ENCODE data around the gene ELF2.
"Not testable (repeated sequence)": the region's sequence is repeated elsewhere in the genome, so short reads cannot be mapped to it uniquely, and the experiment has no call there.

ELF2 gene

GRCh38 chr4:139060591-139060990 is 116.4 kb downstream of the ELF2 start:
- no peak for DNase-seq

GRCh38 chr4:139059026-139059425 is 118.0 kb downstream of the ELF2 start:
- not testable (repeated sequence) for DNase-seq

DNA sequence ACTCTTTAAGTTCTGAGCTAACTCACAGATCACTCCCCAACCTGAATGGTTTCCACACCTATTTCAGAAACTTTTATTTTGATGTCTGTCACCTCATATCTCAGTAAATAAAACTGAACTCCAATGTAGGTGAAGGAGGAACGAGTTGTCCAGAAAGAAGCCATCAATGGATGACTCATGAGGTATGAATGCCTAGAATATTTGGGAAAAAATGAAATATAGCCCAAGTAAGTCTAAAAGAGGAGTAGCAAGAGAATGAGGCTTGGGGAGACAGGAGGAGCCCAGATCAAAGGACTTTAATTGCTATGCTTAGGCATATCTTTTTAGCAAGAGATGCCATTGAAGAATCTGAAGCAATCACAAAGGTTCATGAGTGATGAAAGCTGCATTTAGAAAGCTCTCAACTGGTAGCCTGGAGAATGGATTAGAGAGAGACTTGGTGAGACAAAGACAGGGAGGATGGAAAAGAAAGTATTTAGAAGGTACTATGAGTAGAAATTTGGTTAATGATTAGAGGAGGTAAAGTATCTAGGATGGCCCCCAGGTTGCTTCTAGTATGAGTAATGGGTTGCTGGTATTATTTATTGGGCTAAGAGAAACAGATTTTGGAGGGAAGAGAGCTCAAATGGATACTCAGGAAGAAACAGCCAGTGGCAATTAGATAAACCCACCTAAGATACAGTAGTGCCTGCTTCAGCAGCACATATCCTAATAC is 122.1 kb downstream of the ELF2 start:
- no peak for DNase-seq

GRCh38 chr4:139053909-139054308 is 123.1 kb downstream of the ELF2 start:
- no peak for DNase-seq

DNA sequence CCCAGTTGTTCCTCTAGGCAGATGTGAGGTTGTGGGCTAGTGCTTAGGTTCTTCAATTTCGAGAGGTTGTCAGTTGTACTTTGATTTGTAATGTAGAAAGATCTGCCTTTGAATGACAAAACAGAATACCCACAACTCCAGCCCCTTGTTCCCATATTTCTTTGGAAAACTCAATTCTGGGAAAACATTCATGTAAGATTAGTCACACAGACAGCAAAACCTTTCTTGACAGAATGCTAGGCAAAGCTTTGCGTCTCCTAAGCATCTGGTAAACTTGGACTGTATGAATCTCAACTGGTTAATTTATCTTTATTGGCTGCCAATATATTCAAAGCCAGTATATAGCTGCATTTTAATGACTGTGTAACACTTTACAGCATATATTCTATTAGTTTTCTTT is 126.6 kb downstream of the ELF2 start:
- DNase-seq, result no peak

- DNase-seq, result no peak
These were observed 129.0 kb downstream of the ELF2 start for GRCh38 chr4:139048026-139048425.

- DNase-seq, result no peak
These were observed 132.7 kb downstream of the ELF2 start for GRCh38 chr4:139044291-139044690.

- DNase-seq, result no peak
These were observed 134.0 kb downstream of the ELF2 start for GRCh38 chr4:139042981-139043460.

- no peak for DNase-seq
These were observed 138.1 kb downstream of the ELF2 start for GRCh38 chr4:139038874-139039443.

DNA sequence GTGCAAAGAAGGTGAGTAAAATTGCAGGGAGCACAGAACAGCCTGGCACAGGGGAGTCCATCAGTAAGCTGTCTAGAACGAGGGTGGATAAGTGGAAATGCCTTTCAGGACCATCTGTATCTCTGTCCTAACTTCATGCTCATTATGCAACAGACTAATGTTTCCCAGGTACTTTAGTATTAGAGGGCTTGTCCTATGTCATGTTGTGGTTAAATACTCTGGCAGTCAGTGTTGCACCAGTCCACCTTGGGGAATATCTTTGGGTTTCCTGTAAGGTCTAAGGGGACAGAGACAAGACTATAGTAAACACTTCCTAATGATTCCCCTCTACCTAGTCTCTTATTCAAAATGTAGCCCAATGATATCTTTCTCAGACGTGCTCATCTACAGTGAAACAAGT is 140.1 kb downstream of the ELF2 start:
- no peak for DNase-seq

GRCh38 chr4:139035650-139036049 is 141.4 kb downstream of the ELF2 start:
- no peak for DNase-seq

GRCh38 chr4:139030614-139031235 is 146.3 kb downstream of the ELF2 start:
- peak; percentile 61 for DNase-seq

- DNase-seq, result not testable (repeated sequence)
These were observed 147.1 kb downstream of the ELF2 start for GRCh38 chr4:139029866-139030363.

DNA sequence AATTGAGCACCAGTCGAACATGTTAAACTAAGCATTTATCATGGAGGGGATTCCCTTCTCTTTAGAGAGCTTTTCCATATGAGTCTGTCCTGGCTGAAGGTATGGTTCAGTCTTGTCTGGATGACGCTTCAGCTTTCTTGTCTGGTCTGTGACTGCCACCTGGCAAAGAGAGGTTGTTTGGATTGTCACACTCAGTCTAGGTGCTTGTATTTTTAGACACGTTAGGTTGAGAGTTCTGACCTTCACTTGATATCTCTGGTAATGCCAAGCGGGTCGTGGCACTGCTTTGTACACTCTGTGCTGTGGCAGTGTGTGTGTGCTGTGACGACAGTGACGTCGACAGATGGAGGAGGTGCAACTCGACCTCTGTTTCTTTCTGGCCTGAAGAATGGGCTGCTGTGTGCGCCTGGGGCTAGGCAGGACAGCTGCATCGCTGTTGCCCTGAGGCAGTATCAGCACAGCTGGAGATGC is 148.8 kb downstream of the ELF2 start:
- DNase-seq, result no peak

- DNase-seq, result no peak
These were observed 149.2 kb downstream of the ELF2 start for GRCh38 chr4:139027776-139028175.

DNA sequence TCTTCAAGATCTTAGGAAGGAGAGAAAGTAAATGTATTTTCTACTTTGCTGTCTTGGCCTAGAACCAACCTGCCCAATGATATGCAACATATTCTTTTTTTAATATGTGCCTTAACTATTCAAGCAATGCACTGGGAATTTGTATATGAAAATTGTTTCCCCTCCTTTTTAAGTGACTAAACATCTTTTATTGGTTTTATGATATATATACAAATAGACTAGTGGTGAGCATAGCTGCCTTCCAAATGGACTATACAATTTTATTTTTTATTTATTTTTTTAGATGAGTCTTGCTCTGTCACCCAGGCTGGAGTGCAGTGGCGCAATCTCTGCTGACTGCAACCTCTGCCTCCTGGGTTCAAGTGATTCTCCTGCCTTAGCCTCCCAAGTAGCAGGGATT is 151.2 kb downstream of the ELF2 start:
- DNase-seq, result no peak

DNA sequence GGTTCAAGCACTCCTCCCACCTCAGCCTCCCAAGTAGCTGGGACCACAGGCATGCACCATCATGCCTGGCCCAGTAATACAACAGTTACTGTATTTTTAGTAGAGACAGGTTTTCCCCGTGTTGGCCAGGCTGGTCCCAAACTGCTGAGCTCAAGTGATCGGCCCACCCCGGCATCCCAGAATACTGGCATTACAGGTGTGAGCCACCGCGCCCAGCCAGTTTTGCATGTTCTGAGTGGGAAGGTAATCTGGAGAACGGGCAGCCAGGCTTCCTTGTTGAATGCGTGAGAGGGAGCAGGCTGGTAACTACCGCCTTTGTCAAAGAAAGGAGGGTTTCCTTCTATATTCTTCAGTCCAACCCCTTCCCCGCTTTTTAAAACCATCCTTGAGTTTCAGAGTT is 152.3 kb downstream of the ELF2 start:
- no peak for DNase-seq

DNA sequence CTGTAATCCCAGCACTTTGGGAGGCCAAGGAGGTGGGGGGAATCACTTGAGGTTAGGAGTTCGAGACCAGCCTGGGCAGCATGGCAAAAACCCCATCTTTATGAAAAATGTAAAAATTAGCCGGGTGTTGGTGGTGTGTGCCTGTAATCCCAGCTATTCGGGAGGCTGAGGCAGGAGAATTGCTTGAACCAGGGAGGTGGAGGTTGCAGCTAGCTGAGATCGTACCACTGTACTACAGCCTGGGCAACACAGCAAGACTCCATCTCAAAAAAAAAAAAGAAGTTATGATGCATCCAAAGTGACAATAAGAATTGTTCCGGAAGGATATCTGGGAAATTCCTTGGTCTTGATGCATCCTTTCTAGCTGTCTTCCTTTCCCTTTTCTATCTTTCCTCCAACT is 154.2 kb downstream of the ELF2 start:
- no peak for DNase-seq

GRCh38 chr4:139021071-139021470 is 155.9 kb downstream of the ELF2 start:
- DNase-seq, result not testable (repeated sequence)

DNA sequence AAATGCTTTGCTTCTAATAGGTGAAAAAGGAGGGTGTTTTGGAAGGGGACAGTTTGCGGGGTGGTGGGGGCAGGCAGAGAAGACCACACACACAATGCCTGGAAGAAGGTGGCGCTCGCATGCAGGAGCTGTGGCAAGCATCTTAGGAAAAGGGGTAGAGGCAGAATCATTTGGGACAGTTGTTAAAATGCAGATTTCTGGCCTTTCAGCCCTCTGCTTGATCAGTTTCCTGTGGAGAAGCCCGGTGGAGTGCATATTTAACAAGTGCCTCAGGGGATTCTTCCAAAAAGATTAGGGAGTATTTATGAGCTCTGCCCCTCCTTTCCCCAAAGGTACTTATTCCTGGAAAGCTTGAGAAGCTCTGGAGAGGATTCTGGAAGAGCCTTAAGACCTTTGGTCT is 156.6 kb downstream of the ELF2 start:
- DNase-seq, result no peak

DNA sequence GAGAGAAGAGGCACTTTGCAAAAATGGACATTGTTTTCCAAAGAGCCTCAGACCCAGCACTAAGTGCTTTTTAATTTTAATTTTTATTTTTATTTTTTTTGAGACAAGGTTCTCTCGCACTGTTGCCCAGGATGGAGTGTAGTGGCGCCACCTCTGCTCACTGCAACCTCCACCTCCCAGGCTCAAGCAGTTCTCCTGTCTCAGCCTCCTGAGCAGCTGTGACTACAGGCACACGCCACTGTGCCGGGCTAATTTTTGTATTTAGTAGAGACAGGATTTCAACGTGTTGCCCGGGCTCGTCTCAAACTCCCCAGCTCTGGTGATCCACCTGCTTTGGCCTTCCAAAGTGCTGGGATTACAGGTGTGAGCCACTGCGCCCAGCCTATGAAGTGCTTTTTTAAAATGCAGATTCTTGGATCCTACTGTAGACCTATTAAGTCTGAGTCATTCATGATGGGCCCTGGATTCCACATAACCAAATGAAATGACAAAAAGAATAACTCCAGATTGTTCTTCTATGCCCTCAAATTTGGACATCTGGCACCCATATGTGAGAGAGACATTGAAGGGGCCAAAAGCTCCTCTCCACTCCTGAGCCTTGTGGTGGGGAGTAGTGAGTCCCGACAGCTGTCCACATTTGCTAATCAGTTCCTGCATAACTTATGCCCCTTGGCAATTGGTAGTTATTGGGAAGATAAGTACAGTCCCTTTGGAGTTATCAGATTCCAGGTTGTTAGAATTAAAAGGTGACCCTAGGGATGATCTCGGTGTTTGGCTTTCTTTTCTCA is 157.9 kb downstream of the ELF2 start:
- no peak for DNase-seq

DNA sequence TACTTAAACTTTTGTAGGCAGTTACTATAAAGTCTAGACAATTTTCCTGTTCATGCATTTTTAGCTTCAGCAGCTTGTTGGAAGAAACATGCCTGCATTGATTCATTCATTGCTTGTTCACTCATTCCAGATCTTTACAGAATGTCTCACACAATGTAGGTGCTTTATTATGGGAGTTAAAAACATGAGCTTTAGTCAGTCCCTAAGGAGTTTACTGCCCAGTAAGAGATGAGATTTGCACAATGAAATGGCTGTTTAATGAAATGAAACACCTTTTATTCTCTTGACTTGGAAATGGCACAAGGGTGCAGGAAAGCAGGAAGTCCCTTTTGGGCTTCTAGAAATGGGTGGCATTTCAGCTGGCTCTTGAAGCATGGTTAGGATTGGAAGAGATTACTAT is 158.5 kb downstream of the ELF2 start:
- no peak for DNase-seq

GRCh38 chr4:139017861-139018260 is 159.2 kb downstream of the ELF2 start:
- DNase-seq, result peak; percentile 22
